ENCODE measurements around the gene R3HDM4.

The R3HDM4 gene

DNA sequence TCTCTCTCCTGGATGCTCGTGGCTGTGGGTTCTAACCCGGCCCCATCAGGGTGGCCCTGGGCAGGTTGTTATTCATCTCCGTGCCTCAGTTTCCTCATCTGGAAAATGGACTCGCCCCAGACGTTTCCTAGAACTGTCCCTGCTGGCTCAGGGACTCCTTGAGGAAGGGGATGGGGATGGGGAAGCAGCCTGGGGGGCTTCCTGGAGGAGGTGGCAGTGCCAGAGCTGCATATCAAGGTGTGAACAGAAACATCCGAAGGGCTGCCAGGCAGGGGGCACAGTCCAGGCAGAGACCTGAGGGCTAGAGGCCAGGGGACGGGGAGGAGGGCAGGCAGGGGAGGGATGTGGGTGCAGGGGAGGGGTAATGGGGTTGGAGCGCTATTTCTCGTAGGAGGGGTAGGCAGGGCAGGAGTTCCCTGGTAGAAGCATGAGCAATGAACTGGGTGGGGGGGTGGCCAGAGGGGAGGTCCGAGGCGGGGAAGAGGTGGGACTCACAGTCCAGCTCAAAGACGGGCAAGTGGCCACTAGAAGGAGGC, 64.6 kb downstream of the R3HDM4 start:
- Histone ChIP-seq H3K9me3 (ENCODE audit: insufficient read depth, low read length) (no peaks in the 10 kb centered on the region), H3K4me2 (ENCODE audit: low read depth, low read length, poor library complexity, severe bottlenecking) (no peak overlapping the region), H3K27ac (ENCODE audit: low read depth, low read length) (no peak overlapping the region), H3K9ac (ENCODE audit: low read length) (no peak overlapping the region), H3F3A (ENCODE audit: insufficient read depth) (no peaks in the 10 kb centered on the region), H4K20me1 (ENCODE audit: low read depth, low read length) (no peaks in the 10 kb centered on the region), H3K36me3 (ENCODE audit: low read length) (no peaks in the 10 kb centered on the region), H3K79me2 (ENCODE audit: insufficient read depth, low read length) (no peaks in the 10 kb centered on the region), H2AFZ (ENCODE audit: low read depth, low read length, severe bottlenecking) (no peak overlapping the region), H3K4me3 (ENCODE audit: insufficient read depth, low read length, poor library complexity, severe bottlenecking) (no peak overlapping the region), H3K27me3 (ENCODE audit: low read length) (no peaks in the 10 kb centered on the region), H3K9me2 (replicated peaks; ENCODE audit: insufficient read depth, low read length) (no peaks in the 10 kb centered on the region)
- TF ChIP-seq CTCF (IDR thresholded peaks at IDR 0.05; ENCODE audit: insufficient read depth, low read length, poor library complexity, severe bottlenecking), result no peak
- TF ChIP-seq EZH2phosphoT487 (conservative IDR thresholded peaks at IDR 0.05; ENCODE audit: low read length), result no peak
